C4-2B (cell line): ENCODE results near the gene PSMD12.

Experiments used
- CTCF ChIP-seq: fragments of 450-650 bp; conservative IDR thresholded peaks from 2 replicates; pipeline ENCODE4 v1.5.1; 2017; ENCODE audit warnings: mild to moderate bottlenecking
- ZFX ChIP-seq: fragments of 450-650 bp; IDR thresholded peaks from 2 replicates; pipeline ENCODE4 v1.6.1; 2017

DNA sequence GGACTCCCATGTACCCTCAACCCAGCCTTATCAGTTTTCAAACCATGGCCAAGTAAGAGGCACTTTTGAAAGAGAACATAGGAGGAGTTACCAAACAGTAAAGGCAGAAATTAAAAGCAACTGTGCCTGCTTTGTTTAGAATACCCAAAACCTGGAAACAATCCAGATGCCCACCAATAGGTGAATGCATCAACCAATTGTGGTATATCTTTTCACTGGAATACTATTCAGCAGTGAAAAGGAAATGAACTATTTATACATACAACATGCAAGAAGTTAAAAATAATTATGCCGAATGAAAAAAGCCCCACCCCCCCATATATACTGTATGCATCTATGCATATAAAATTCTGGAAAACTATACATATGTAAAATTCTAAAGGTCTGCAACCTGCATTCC lies 47.8 kb upstream of the PSMD12 start:
- TF ChIP-seq CTCF (no peak), ZFX (no peak)
